WTC11 (cell line): ENCODE results near the gene GPD1L.

Experiments used
- CREM ChIP-seq: sonication (generic); formaldehyde crosslinking; IDR thresholded peaks from 2 replicates; pipeline ENCODE4 v1.8.1; 2022; ENCODE audit warnings: mild to moderate bottlenecking, missing genetic modification reagents, moderate library complexity
- CTCF ChIP-seq: fragments of 200-600 bp; IDR thresholded peaks from 2 replicates; pipeline ENCODE4 v1.8.0; 2022; ENCODE audit warnings: antibody characterized with exemption
- ELF4 ChIP-seq: sonication (generic); formaldehyde crosslinking; IDR thresholded peaks from 2 replicates; pipeline ENCODE4 v1.8.1; 2022; ENCODE audit warnings: low read depth, mild to moderate bottlenecking, moderate library complexity, missing genetic modification reagents
- SP1 ChIP-seq: sonication (generic); formaldehyde crosslinking; conservative IDR thresholded peaks from 2 replicates; pipeline ENCODE4 v1.8.1; 2022; ENCODE audit warnings: missing genetic modification reagents
- ZNF512 ChIP-seq: sonication (generic); formaldehyde crosslinking; IDR thresholded peaks from 2 replicates; pipeline ENCODE4 v1.8.1; 2022; ENCODE audit warnings: missing genetic modification reagents, borderline replicate concordance

DNA sequence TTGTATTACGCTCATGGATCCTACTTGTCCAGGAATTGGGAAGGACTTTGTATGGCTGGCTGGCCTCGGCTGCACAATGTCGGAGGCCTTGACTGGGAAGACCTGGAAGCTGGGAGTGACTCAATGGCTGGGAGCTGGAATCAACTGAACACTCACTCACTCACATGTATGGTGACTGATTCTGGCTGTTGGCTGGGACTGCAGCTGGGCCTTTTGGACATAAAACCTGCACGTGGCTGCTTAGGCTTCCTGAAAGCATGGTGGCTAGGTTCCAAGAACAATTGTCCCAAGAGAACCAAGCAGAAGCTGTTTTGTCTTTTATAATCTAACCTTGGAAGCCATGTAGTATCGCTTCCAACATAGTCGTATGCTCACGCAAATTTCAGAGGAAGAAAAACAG, 94.1 kb downstream of the GPD1L start:
- TF ChIP-seq CREM (CRISPR knock-in tag) (no peak), CTCF (no peak), ZNF512 (CRISPR knock-in tag) (no peak), SP1 (CRISPR knock-in tag) (no peak), ELF4 (CRISPR knock-in tag) (no peak)
